Endothelial cell of umbilical vein (primary cell): Measurements from ENCODE around the gene TEKTIP1. TPM values are rescaled to one million over a fixed set of nuclear protein-coding genes. Genes with fewer than 3 reads are reported as not detected.

Experiments used
- BruUV-seq: library from RNA; stranded (reverse); fragments of 400-500 nt; replicated peaks from 2 replicates; lab custom pipeline; 2021; lab: Mats Ljungman, UMichigan
- CTCF ChIA-PET: fragments of 300-600, 350-600 bp; sonication (Branson Sonifier 250); formaldehyde crosslinking; loops from one replicate; lab custom pipeline; 2021; ENCODE audit warnings: antibody characterized with exemption, inconsistent platforms; lab: Charles Lee
- POLR2A ChIA-PET: fragments of 300-600, 350-600 bp; sonication (Branson Sonifier 250); formaldehyde crosslinking; loops from one replicate; lab custom pipeline; 2021; ENCODE audit warnings: antibody characterized with exemption, inconsistent platforms; lab: Charles Lee
- DNase-seq: peaks from one replicate; pipeline ENCODE4 v3.0.0-alpha.2; 2011; ENCODE audit warnings: low read depth, low spot score
- FAIRE-seq: peaks from 2 replicates; lab custom pipeline; 2011; peaks lifted over from hg19 to GRCh38; lab: Jason Lieb, UNC
- H2AFZ ChIP-seq: 2 replicates; pipeline ENCODE4 v1.6.0; 2012; ENCODE audit warnings: low read depth, low read length, control low read depth, inconsistent platforms
- H3K27ac ChIP-seq: 2 replicates; pipeline ENCODE4 v1.5.1; 2011; ENCODE audit warnings: low read depth, mild to moderate bottlenecking, control low read depth, low read length, moderate library complexity; ENCODE audit not compliant: insufficient read depth
- H3K27me3 ChIP-seq, 2 experiments: 2 replicates each; pipeline versions ENCODE4 v1.6.0 to v1.6.1; 2011; ENCODE audit warnings: low read length in 2 of 2, mixed read lengths in 1 of 2; ENCODE audit not compliant: control insufficient read depth in 2 of 2, insufficient read depth in 2 of 2
- H3K36me3 ChIP-seq, 2 experiments: 2 replicates in 1 of 2; 3 replicates in 1 of 2; pipeline ENCODE4 v1.5.1; 2011; ENCODE audit warnings: low read length in 2 of 2, mild to moderate bottlenecking in 1 of 2, moderate library complexity in 1 of 2; ENCODE audit not compliant: control insufficient read depth in 2 of 2, insufficient read depth in 2 of 2; ENCODE audit errors: extremely low read depth in 1 of 2
- H3K4me1 ChIP-seq: 3 replicates; pipeline ENCODE4 v1.5.1; 2011; ENCODE audit warnings: mild to moderate bottlenecking, low read length; ENCODE audit not compliant: control insufficient read depth, insufficient read depth; ENCODE audit errors: extremely low read depth
- H3K4me2 ChIP-seq: 2 replicates; pipeline ENCODE4 v1.6.1; 2011; ENCODE audit warnings: low read length, control low read depth, mixed read lengths; ENCODE audit not compliant: insufficient read depth
- H3K4me3 ChIP-seq, 3 experiments: fragments of 200-600 bp in 1 of 3; sonication (generic), shearing (Covaris generic) in 1 of 3; replicated peaks in 1 of 3; 2 replicates each; pipeline ENCODE4 v1.5.1; 2011 to 2016; ENCODE audit warnings: control low read depth in 3 of 3, low read length in 3 of 3, mild to moderate bottlenecking in 2 of 3, inconsistent platforms in 1 of 3, low read depth in 1 of 3, moderate library complexity in 1 of 3; ENCODE audit not compliant: insufficient read depth in 1 of 3
- H3K79me2 ChIP-seq: 2 replicates; pipeline ENCODE4 v1.6.0; 2012; ENCODE audit warnings: low read length, inconsistent platforms; ENCODE audit not compliant: control insufficient read depth, insufficient read depth
- H3K9ac ChIP-seq: replicated peaks from 2 replicates; pipeline ENCODE3; 2011; ENCODE audit warnings: low read length, control low read depth; ENCODE audit not compliant: insufficient read depth; ENCODE audit errors: extremely low read depth
- H3K9me1 ChIP-seq: replicated peaks from 3 replicates; pipeline ENCODE4 v1.6.0; 2011; ENCODE audit warnings: mild to moderate bottlenecking, low read length; ENCODE audit not compliant: control insufficient read depth, insufficient read depth; ENCODE audit errors: extremely low read depth
- H3K9me3 ChIP-seq: replicated peaks from 2 replicates; pipeline ENCODE4 v1.5.1; 2012; ENCODE audit warnings: low read length, inconsistent platforms; ENCODE audit not compliant: control insufficient read depth, insufficient read depth
- H4K20me1 ChIP-seq: replicated peaks from 2 replicates; pipeline ENCODE3; 2011; ENCODE audit warnings: mild to moderate bottlenecking, low read length; ENCODE audit not compliant: control insufficient read depth, insufficient read depth; ENCODE audit errors: extremely low read depth
- FOS ChIP-seq: IDR thresholded peaks from 2 replicates; pipeline ENCODE4 v1.6.1; 2011; ENCODE audit warnings: mild to moderate bottlenecking, low read length, moderate library complexity, borderline replicate concordance; ENCODE audit not compliant: insufficient read depth
- GATA2 ChIP-seq: IDR thresholded peaks from 2 replicates; pipeline ENCODE4 v1.7.0; 2011; ENCODE audit warnings: low read depth, mild to moderate bottlenecking, moderate library complexity, mixed read lengths, low read length; ENCODE audit not compliant: insufficient read length, insufficient read depth
- dilution Hi-C: fragments of 300-500 bp; cut with MboI; formaldehyde crosslinking; loops from one replicate; pipeline ENCODE4 v1.15.0; 2019; ENCODE audit warnings: low sequenced_read_pairs; ENCODE audit not compliant: extremely low pct_ligation_motif_present
- intact Hi-C: fragments of 100-400 bp; cut with micrococcal nuclease; formaldehyde crosslinking; loops from one replicate; pipeline ENCODE4 v1.10.0; 2022
- polyA plus RNA-seq, 4 experiments: library from polyadenylated mRNA; depleted of rRNA in 3 of 4; stranded (reverse) in 3 of 4; unstranded in 1 of 4; fragments of >200 nt; gene quantifications; 2 replicates each; pipeline versions ENCODE4 v1.2.1 to v1.2.3, GENCODE V29; 2011 to 2012; ENCODE audit warnings: missing spikeins in 1 of 4
- total RNA-seq: library from RNA; stranded (reverse); gene quantifications from 2 replicates; pipeline ENCODE4 v1.2.3, GENCODE V29; 2021
- TF ChIP-seq, protein P1 (sequence below), 2 donors: IDR thresholded peaks; 1 replicate in 1 of 2; 2 replicates in 1 of 2; pipeline ENCODE4 v1.5.1; 2011; ENCODE audit warnings: low read length in 2 of 2, mild to moderate bottlenecking in 2 of 2, moderate library complexity in 2 of 2, control low read depth in 1 of 2, inconsistent platforms in 1 of 2, low read depth in 1 of 2; ENCODE audit not compliant: insufficient read depth in 1 of 2; ENCODE audit errors: extremely low read depth in 1 of 2

The TEKTIP1 gene
- total and polyA plus RNA-seq, 2 donors (not counting 3 experiments of a cell fraction or from before 2014, with no cell fraction given), result 0.73 TPM; not detected in 1

DNA sequence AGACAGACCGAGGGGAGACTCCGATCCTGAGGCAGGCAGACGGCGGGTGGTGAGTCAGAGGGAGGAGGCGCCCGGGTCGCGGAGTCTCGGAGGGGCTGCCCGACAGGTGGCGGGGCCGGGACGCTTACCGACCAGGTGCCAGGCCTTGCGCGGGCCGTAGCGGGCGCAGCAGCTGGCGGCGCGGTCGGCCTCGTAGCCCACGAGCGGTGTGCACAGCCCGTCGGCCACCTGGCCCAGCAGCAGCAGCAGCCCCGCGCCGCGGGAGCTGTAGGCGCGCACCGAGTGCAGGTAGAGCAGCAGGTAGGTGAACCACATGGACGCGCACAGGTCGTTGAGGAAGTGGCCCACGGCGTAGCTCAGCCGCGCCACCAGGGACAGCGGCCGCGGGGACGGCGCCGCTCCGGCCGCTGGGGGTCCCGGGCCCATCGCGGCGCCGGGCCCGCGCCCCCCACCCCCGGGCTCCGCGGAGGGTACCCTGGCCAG is 18.0 kb downstream of the TEKTIP1 start:
- peak overlapping the region; percentile 21 for H3K27ac ChIP-seq
- DNase-seq, result peak; percentile 40
- dilution Hi-C loops, result no loop called here
- no peaks in the 10 kb centered on the region for H3K27me3 ChIP-seq
- peak; percentile 35 for FAIRE-seq
- peaks cover 38% of the 10 kb centered on the region for H3K79me2 ChIP-seq
- H3K9me3 ChIP-seq, result no peaks in the 10 kb centered on the region
- H2AFZ ChIP-seq, result peak overlapping the region; percentile 30
- intact Hi-C loops, result loop anchor here (1.0 kb wide), 1 partner anchor 15 kb away; the partner anchor contains the start of gene HMG20B
- ChIA-PET CTCF (interaction anchor here (0.5 to 6.4 kb wide), 6 partner anchors 11 to 51 kb away, joined by 3 to 34 read pairs (median 8); partner anchors contain the start of gene GIPC3), POLR2A (interaction anchor here (1.5 kb wide), 1 partner anchor 17 kb away, joined by 6 read pairs; no protein-coding TSS in a partner anchor)
- peak overlapping the region; percentile 52 for H3K9ac ChIP-seq
- H3K4me1 ChIP-seq, result peaks cover 25% of the 10 kb centered on the region
- H4K20me1 ChIP-seq, result no peaks in the 10 kb centered on the region
- no peaks in the 10 kb centered on the region for H3K9me1 ChIP-seq
- H3K4me3 ChIP-seq, result peak overlapping the region; percentile 49 to 63 (median 58)
- BruUV-seq, result no TSS peak
- TF ChIP-seq, protein P1, sequence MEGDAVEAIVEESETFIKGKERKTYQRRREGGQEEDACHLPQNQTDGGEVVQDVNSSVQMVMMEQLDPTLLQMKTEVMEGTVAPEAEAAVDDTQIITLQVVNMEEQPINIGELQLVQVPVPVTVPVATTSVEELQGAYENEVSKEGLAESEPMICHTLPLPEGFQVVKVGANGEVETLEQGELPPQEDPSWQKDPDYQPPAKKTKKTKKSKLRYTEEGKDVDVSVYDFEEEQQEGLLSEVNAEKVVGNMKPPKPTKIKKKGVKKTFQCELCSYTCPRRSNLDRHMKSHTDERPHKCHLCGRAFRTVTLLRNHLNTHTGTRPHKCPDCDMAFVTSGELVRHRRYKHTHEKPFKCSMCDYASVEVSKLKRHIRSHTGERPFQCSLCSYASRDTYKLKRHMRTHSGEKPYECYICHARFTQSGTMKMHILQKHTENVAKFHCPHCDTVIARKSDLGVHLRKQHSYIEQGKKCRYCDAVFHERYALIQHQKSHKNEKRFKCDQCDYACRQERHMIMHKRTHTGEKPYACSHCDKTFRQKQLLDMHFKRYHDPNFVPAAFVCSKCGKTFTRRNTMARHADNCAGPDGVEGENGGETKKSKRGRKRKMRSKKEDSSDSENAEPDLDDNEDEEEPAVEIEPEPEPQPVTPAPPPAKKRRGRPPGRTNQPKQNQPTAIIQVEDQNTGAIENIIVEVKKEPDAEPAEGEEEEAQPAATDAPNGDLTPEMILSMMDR (IDR thresholded peaks at IDR 0.05; ENCODE audit: extremely low read depth in 1 of 2, insufficient read depth in 1 of 2, low read depth in 1 of 2, low read length in 2 of 2), result peak in 1 of 2 donors; percentile 0
- TF ChIP-seq GATA2 (no peak), FOS (peak; percentile 19)
- peak overlapping the region; percentile 69 for H3K4me2 ChIP-seq
- H3K36me3 ChIP-seq, result no peaks in the 10 kb centered on the region
